NCI-H1436 (cell line): ENCODE measurements around the gene TTC1.

Experiments
- DNase-seq: peaks from one replicate; lab custom pipeline; 2025; lab: John Stamatoyannopoulos, UW

TTC1 gene

DNA sequence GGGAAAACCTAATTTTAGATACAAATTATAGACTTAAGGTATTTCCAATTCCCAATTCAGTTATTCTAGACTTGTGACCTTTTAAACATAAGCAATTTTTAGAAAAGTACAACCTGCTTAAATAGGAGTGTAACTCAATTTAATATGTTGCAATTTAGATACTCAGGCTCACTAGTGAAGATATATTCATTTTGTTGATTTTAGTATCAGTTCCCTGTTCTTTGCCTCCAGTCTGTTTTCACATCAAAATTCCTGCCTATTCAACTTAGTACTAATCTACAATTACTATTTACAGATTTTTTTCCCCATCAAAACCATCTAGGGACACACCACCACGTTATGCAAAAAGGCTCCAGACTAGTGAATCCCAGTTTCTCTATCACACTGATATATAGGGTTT is 79.9 kb downstream of the TTC1 start:
- DNase-seq, result no peak

DNA sequence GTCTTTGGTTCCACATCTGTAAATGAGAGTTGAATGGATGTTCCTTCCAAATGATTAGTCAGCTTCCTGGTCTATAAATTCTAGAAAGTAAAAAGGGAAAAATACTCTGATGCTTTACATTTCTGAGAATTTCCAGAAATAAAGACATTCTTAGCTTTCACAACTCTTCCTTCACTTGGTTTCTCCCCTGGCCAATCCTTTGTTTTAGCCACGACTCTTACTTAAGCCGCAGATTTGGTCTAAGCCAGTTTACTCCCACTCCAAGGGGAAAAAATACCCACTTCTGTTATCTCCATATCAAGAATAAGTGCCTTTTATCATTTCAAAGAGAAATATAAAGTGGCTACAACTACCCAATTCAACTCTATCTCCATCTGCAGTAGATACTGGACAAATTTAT is 80.6 kb downstream of the TTC1 start:
- no peak for DNase-seq

DNA sequence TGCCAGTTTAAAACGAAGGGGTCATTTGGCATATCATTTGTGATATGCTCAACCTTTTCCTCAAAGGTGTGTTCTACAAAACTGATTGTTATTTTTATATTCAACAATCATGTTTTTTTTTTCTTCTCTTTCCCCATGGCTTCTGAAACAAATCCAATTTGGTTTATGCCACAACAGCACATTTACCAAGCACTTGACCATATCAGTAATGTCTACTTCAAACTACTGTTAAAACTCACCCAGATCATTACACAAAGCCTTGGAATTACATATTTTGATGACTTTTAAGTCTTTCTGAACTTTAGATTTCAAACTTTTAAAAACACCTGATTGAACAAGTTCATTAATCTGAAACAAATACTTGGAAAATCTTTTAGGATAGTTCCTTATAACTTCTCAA is 81.1 kb downstream of the TTC1 start:
- DNase-seq, result no peak

DNA sequence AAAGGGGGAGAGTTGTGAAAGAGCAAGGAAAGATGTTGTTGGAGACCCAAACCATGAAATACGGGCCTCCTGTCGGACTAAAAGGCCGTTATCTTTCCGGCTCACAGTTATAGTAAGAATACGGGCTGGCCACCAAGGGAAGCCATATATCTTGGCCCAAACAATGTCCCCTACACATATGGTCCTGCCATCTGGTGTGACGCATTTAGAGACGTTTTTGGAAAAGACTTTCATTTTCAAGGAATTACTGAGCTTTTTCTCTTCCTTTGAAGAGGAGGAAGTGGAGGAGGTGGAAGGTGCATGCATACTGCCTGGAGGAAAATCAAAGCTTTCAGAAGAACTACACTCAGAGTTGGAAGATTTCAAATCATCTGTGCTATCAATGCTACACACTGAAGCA is 83.6 kb downstream of the TTC1 start:
- no peak for DNase-seq

DNA sequence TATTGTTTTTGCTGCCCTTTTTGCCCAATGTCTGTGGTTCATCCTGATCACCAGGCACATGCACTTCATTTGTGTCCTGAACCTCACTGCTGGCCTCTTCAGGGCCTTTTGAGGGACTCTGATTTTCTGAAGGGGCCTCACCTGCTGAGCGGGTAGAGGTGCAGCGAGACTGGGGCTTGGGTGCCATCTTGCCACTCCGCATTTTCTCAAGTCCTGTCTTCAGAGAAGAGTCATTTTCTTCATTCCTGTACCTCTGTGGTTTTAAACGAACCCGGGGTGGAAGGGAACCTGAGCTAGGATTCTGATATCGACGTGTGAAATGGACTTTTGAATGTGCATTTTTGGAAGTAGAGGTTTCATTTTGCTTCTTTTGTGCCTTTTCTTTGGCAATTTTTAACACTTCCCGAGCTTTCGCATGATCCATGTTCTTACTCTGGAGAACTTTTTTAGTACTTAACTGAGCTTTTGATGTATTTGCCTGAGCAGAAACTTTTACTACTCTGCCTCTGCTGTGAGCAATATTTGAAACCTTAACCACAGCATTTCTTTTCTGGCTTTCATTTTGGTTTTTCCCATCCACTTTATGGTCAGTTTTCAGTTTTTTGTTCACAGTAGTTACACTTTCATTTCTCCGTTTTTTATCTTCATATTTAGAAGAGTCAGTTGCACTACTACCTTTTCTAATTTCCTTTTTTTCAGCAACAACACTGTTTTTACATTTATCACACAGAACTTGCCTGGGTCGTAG is 84.2 kb downstream of the TTC1 start:
- DNase-seq, result no peak

DNA sequence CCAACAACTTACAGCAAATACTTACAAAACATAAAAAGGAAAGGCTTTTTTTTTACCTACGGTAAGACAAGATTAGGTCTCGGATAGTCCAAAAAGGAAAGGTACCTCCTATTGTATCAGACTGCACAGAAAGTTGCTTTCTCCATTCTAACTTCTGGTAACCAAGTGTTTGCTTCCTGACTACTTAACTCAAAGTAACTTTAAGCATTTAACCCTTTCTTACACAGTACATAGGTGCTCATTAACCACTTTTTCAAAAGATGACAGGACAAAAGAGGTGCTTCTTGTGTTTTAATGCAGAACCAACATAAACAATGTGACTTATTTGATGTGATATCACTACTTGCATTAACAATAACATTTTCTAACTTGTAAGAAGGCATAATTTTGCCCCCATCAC is 87.2 kb downstream of the TTC1 start:
- DNase-seq, result no peak

DNA sequence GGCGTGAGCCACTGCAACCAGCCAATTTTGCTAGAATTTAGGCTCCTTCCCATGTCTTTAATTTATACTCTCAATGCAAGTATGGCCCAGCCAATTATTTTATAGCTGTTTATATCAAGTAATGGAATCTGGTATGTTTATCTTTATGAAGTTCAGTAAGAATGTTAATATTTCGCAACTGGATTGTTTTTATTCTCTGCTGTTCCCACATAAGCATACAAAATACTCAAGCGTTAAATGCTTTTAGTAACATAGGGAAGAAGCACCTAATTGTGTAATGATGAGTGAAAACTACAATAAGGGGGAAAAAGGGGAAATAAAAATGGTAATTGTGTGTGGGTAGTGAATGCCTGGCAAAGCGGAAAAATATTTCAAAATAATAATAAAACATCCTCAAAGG is 89.1 kb downstream of the TTC1 start:
- DNase-seq, result no peak

DNA sequence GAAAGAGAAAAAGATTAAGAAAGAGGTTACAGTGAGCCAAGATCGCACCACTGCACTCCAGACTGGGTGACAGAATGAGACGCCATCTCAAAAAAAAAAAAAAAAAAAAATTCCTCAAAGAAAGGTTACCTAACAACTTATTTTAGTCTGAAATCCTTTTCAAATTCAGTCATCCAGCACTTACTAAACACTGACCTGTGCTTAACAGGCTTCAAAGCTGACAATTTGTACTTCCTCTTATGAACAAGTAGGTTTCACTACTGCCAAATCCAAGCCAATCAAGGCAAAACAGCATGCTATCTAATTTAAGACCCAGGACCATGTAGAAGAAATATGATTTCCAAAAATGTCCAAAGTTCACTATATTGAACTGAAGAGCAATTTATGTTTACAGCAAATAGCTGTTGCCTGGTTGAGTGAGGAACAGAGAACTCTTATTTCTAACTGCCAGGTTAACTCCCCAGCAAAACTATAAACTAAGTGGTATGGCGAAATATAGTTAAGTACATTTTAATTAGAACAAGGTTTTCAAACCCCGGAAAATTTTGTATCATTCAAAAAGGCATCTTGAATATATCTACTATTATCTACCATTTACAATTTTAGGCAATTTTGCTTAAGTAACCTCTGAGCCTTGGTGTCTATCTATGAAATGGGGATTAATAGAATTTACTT is 96.9 kb downstream of the TTC1 start:
- DNase-seq, result no peak

DNA sequence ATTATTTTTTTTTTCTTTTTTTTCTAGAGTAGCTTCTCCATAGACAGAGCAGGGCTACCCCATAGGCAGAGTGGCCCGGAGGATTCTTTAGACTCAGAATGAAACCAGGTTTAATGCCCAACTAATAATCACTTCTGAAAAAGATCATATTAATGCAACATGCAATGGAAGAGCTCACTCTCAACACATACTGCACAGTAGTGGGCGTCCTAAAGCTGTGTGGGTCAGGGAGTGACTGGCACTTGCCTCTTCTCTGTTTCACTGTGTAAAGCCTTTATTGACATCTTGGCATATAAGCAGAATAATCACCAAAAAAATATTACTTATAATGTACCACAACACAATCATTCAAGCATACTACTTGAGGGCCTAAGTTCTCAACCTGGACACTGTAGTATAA is 99.2 kb downstream of the TTC1 start:
- DNase-seq, result no peak
